Endothelial cell of umbilical vein (primary cell): Measurements from ENCODE around the gene OVOL2. TPM values are rescaled to one million over a fixed set of nuclear protein-coding genes. Genes with fewer than 3 reads are reported as not detected.

Source experiments
- BruUV-seq: library from RNA; stranded (reverse); fragments of 400-500 nt; replicated peaks from 2 replicates; lab custom pipeline; 2021; lab: Mats Ljungman, UMichigan
- CTCF ChIA-PET: fragments of 300-600, 350-600 bp; sonication (Branson Sonifier 250); formaldehyde crosslinking; loops from one replicate; lab custom pipeline; 2021; ENCODE audit warnings: antibody characterized with exemption, inconsistent platforms; lab: Charles Lee
- POLR2A ChIA-PET: fragments of 300-600, 350-600 bp; sonication (Branson Sonifier 250); formaldehyde crosslinking; loops from one replicate; lab custom pipeline; 2021; ENCODE audit warnings: antibody characterized with exemption, inconsistent platforms; lab: Charles Lee
- DNase-seq: peaks from one replicate; pipeline ENCODE4 v3.0.0-alpha.2; 2011; ENCODE audit warnings: low read depth, low spot score
- FAIRE-seq: peaks from 2 replicates; lab custom pipeline; 2011; peaks lifted over from hg19 to GRCh38; lab: Jason Lieb, UNC
- H2AFZ ChIP-seq: 2 replicates; pipeline ENCODE4 v1.6.0; 2012; ENCODE audit warnings: low read depth, low read length, control low read depth, inconsistent platforms
- H3K27ac ChIP-seq: 2 replicates; pipeline ENCODE4 v1.5.1; 2011; ENCODE audit warnings: low read depth, mild to moderate bottlenecking, control low read depth, low read length, moderate library complexity; ENCODE audit not compliant: insufficient read depth
- H3K27me3 ChIP-seq, 2 experiments: 2 replicates each; pipeline versions ENCODE4 v1.6.0 to v1.6.1; 2011; ENCODE audit warnings: low read length in 2 of 2, mixed read lengths in 1 of 2; ENCODE audit not compliant: control insufficient read depth in 2 of 2, insufficient read depth in 2 of 2
- H3K36me3 ChIP-seq, 2 experiments: 2 replicates in 1 of 2; 3 replicates in 1 of 2; pipeline ENCODE4 v1.5.1; 2011; ENCODE audit warnings: low read length in 2 of 2, mild to moderate bottlenecking in 1 of 2, moderate library complexity in 1 of 2; ENCODE audit not compliant: control insufficient read depth in 2 of 2, insufficient read depth in 2 of 2; ENCODE audit errors: extremely low read depth in 1 of 2
- H3K4me1 ChIP-seq: 3 replicates; pipeline ENCODE4 v1.5.1; 2011; ENCODE audit warnings: mild to moderate bottlenecking, low read length; ENCODE audit not compliant: control insufficient read depth, insufficient read depth; ENCODE audit errors: extremely low read depth
- H3K4me2 ChIP-seq: 2 replicates; pipeline ENCODE4 v1.6.1; 2011; ENCODE audit warnings: low read length, control low read depth, mixed read lengths; ENCODE audit not compliant: insufficient read depth
- H3K4me3 ChIP-seq, 3 experiments: fragments of 200-600 bp in 1 of 3; sonication (generic), shearing (Covaris generic) in 1 of 3; replicated peaks in 1 of 3; 2 replicates each; pipeline ENCODE4 v1.5.1; 2011 to 2016; ENCODE audit warnings: control low read depth in 3 of 3, low read length in 3 of 3, mild to moderate bottlenecking in 2 of 3, inconsistent platforms in 1 of 3, low read depth in 1 of 3, moderate library complexity in 1 of 3; ENCODE audit not compliant: insufficient read depth in 1 of 3
- H3K79me2 ChIP-seq: 2 replicates; pipeline ENCODE4 v1.6.0; 2012; ENCODE audit warnings: low read length, inconsistent platforms; ENCODE audit not compliant: control insufficient read depth, insufficient read depth
- H3K9ac ChIP-seq: replicated peaks from 2 replicates; pipeline ENCODE3; 2011; ENCODE audit warnings: low read length, control low read depth; ENCODE audit not compliant: insufficient read depth; ENCODE audit errors: extremely low read depth
- H3K9me1 ChIP-seq: replicated peaks from 3 replicates; pipeline ENCODE4 v1.6.0; 2011; ENCODE audit warnings: mild to moderate bottlenecking, low read length; ENCODE audit not compliant: control insufficient read depth, insufficient read depth; ENCODE audit errors: extremely low read depth
- H3K9me3 ChIP-seq: replicated peaks from 2 replicates; pipeline ENCODE4 v1.5.1; 2012; ENCODE audit warnings: low read length, inconsistent platforms; ENCODE audit not compliant: control insufficient read depth, insufficient read depth
- H4K20me1 ChIP-seq: replicated peaks from 2 replicates; pipeline ENCODE3; 2011; ENCODE audit warnings: mild to moderate bottlenecking, low read length; ENCODE audit not compliant: control insufficient read depth, insufficient read depth; ENCODE audit errors: extremely low read depth
- EZH2 ChIP-seq: IDR thresholded peaks from 2 replicates; pipeline ENCODE4 v1.6.1; 2012; ENCODE audit warnings: borderline replicate concordance, low read depth, mild to moderate bottlenecking, moderate library complexity, low read length, inconsistent platforms; ENCODE audit not compliant: severe bottlenecking
- FOS ChIP-seq: IDR thresholded peaks from 2 replicates; pipeline ENCODE4 v1.6.1; 2011; ENCODE audit warnings: mild to moderate bottlenecking, low read length, moderate library complexity, borderline replicate concordance; ENCODE audit not compliant: insufficient read depth
- GATA2 ChIP-seq: IDR thresholded peaks from 2 replicates; pipeline ENCODE4 v1.7.0; 2011; ENCODE audit warnings: low read depth, mild to moderate bottlenecking, moderate library complexity, mixed read lengths, low read length; ENCODE audit not compliant: insufficient read length, insufficient read depth
- JUN ChIP-seq: IDR thresholded peaks from 2 replicates; pipeline ENCODE4 v1.6.1; 2011; ENCODE audit warnings: borderline replicate concordance, low read depth; ENCODE audit not compliant: insufficient read length, insufficient read depth
- MYC ChIP-seq: IDR thresholded peaks from one replicate; pipeline ENCODE4 v1.6.1; 2011; ENCODE audit warnings: mild to moderate bottlenecking, low read depth, low read length
- POLR2A ChIP-seq: IDR thresholded peaks from 2 replicates; pipeline ENCODE4 v1.6.1; 2012; ENCODE audit warnings: low read depth, mild to moderate bottlenecking, control low read depth, low read length
- POLR2AphosphoS5 ChIP-seq: IDR thresholded peaks from 2 replicates; pipeline ENCODE4 v1.6.1; 2012; ENCODE audit warnings: low read depth, mild to moderate bottlenecking, control low read depth, low read length, moderate library complexity; ENCODE audit not compliant: insufficient read depth
- dilution Hi-C: fragments of 300-500 bp; cut with MboI; formaldehyde crosslinking; loops from one replicate; pipeline ENCODE4 v1.15.0; 2019; ENCODE audit warnings: low sequenced_read_pairs; ENCODE audit not compliant: extremely low pct_ligation_motif_present
- intact Hi-C: fragments of 100-400 bp; cut with micrococcal nuclease; formaldehyde crosslinking; loops from one replicate; pipeline ENCODE4 v1.10.0; 2022
- polyA plus RNA-seq, 4 experiments: library from polyadenylated mRNA; depleted of rRNA in 3 of 4; stranded (reverse) in 3 of 4; unstranded in 1 of 4; fragments of >200 nt; gene quantifications; 2 replicates each; pipeline versions ENCODE4 v1.2.1 to v1.2.3, GENCODE V29; 2011 to 2012; ENCODE audit warnings: missing spikeins in 1 of 4
- total RNA-seq: library from RNA; stranded (reverse); gene quantifications from 2 replicates; pipeline ENCODE4 v1.2.3, GENCODE V29; 2021
- TF ChIP-seq, protein P1 (sequence below): IDR thresholded peaks from 2 replicates; pipeline ENCODE4 v1.6.1; 2011; ENCODE audit not compliant: insufficient read depth, insufficient read length
- TF ChIP-seq, protein P2 (sequence below), 2 donors: IDR thresholded peaks; 1 replicate in 1 of 2; 2 replicates in 1 of 2; pipeline ENCODE4 v1.5.1; 2011; ENCODE audit warnings: low read length in 2 of 2, mild to moderate bottlenecking in 2 of 2, moderate library complexity in 2 of 2, control low read depth in 1 of 2, inconsistent platforms in 1 of 2, low read depth in 1 of 2; ENCODE audit not compliant: insufficient read depth in 1 of 2; ENCODE audit errors: extremely low read depth in 1 of 2

The OVOL2 gene
- total and polyA plus RNA-seq, 2 donors (not counting 3 experiments of a cell fraction or from before 2014, with no cell fraction given) = not detected

DNA sequence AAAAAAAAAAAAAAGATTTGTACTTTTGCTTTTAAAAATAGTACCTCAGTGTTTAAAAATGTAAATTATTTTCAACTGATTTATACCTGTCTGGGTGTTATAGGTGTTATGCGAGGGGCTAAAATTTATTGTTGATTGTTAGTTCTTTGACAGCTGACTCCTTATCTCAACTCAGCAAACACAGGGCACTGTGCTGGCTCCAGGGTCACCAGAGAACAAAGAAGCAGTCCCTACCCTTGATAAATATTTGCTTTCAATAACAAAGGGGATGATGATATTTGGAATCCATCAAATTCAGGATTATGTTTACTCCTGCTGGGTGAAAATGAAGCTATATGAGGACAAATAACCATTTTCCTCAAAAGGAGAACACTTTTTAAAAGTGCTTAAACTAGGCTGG lies 45.8 kb upstream of the OVOL2 start:
- Histone ChIP-seq H3K4me1 (no peaks in the 10 kb centered on the region), H3K36me3 (no peaks in the 10 kb centered on the region), H4K20me1 (no peaks in the 10 kb centered on the region), H3K79me2 (no peaks in the 10 kb centered on the region), H3K27me3 (no peaks in the 10 kb centered on the region), H3K4me2 (no peak overlapping the region), H3K4me3 (no peak overlapping the region), H3K9me3 (no peaks in the 10 kb centered on the region), H2AFZ (no peak overlapping the region), H3K9me1 (no peaks in the 10 kb centered on the region), H3K27ac (no peak overlapping the region), H3K9ac (no peak overlapping the region)
- no peak for TF ChIP-seq MYC
- TF ChIP-seq POLR2A = no peak
- TF ChIP-seq JUN = no peak
- no peak for TF ChIP-seq FOS
- TF ChIP-seq POLR2AphosphoS5 = no peak
- TF ChIP-seq, protein P1, sequence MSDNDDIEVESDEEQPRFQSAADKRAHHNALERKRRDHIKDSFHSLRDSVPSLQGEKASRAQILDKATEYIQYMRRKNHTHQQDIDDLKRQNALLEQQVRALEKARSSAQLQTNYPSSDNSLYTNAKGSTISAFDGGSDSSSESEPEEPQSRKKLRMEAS = no peak
- TF ChIP-seq GATA2 = no peak
- TF ChIP-seq, protein P2, sequence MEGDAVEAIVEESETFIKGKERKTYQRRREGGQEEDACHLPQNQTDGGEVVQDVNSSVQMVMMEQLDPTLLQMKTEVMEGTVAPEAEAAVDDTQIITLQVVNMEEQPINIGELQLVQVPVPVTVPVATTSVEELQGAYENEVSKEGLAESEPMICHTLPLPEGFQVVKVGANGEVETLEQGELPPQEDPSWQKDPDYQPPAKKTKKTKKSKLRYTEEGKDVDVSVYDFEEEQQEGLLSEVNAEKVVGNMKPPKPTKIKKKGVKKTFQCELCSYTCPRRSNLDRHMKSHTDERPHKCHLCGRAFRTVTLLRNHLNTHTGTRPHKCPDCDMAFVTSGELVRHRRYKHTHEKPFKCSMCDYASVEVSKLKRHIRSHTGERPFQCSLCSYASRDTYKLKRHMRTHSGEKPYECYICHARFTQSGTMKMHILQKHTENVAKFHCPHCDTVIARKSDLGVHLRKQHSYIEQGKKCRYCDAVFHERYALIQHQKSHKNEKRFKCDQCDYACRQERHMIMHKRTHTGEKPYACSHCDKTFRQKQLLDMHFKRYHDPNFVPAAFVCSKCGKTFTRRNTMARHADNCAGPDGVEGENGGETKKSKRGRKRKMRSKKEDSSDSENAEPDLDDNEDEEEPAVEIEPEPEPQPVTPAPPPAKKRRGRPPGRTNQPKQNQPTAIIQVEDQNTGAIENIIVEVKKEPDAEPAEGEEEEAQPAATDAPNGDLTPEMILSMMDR (IDR thresholded peaks at IDR 0.05; ENCODE audit: extremely low read depth in 1 of 2, insufficient read depth in 1 of 2, low read depth in 1 of 2, low read length in 2 of 2) = no peak
- TF ChIP-seq EZH2 = no peak
- ChIA-PET POLR2A (no interaction called here), CTCF (no interaction called here)
- dilution Hi-C loops = no loop called here
- no TSS peak for BruUV-seq
- intact Hi-C loops = no loop called here
- DNase-seq (no peak), FAIRE-seq (no peak)
